ENCODE measurements around the gene SPOP.
"Not testable (repeated sequence)": the region's sequence is repeated elsewhere in the genome, so short reads cannot be mapped to it uniquely, and the experiment has no call there.

Gene SPOP

GRCh38 chr17:49677134-49677932 is 564 bp downstream of the SPOP start:
- Histone ChIP-seq H3K4me2 (ENCODE audit: insufficient read depth, low read length) (peak overlapping the region; percentile 91), H3K27ac (ENCODE audit: low read length) (peak overlapping the region; percentile 84), H3K4me3 (ENCODE audit: low read depth in 1 of 2, low read length in 2 of 2) (peak overlapping the region; percentile 69 to 81), H3K27me3 (ENCODE audit: insufficient read depth, low read length, poor library complexity) (no peaks in the 10 kb centered on the region), H2AFZ (ENCODE audit: low read depth, low read length) (peak overlapping the region; percentile 69), H3K9ac (ENCODE audit: low read depth, low read length) (peak overlapping the region; percentile 74), H3K4me1 (ENCODE audit: insufficient read depth, low read length) (peaks cover 32% of the 10 kb centered on the region), H3K79me2 (ENCODE audit: insufficient read depth, low read length) (peaks cover 48% of the 10 kb centered on the region), H3K9me3 (ENCODE audit: insufficient read depth, low read length, severe bottlenecking) (no peaks in the 10 kb centered on the region), H4K20me1 (ENCODE audit: insufficient read depth, low read length) (peaks cover 23% of the 10 kb centered on the region), H3K36me3 (ENCODE audit: insufficient read depth, low read length) (peaks cover 9% of the 10 kb centered on the region; the same call in 1 of the 2 replicates)
- peak; percentile 72 for ATAC-seq (ENCODE audit: insufficient read depth, low read depth)
- TF ChIP-seq CTCF (IDR thresholded peaks at IDR 0.05; ENCODE audit: borderline replicate concordance, extremely low read depth, low read length, poor library complexity, severe bottlenecking) (no peak), EZH2 (IDR thresholded peaks at IDR 0.05; ENCODE audit: borderline replicate concordance, low read depth, low read length, severe bottlenecking) (no peak)
- peak; percentile 95 for DNase-seq

- peaks cover 26% of the 10 kb centered on the region for H4K20me1 ChIP-seq (ENCODE audit: insufficient read depth, low read length)
- H3K27ac ChIP-seq (ENCODE audit: low read length): peak overlapping the region; percentile 84
- peaks cover 58% of the 10 kb centered on the region for H3K79me2 ChIP-seq (ENCODE audit: insufficient read depth, low read length)
- DNase-seq (peak; percentile 41), ATAC-seq (ENCODE audit: insufficient read depth, low read depth) (peak; percentile 46; the same call in 2 of the 3 replicates)
- H3K9me3 ChIP-seq (ENCODE audit: insufficient read depth, low read length, severe bottlenecking): no peaks in the 10 kb centered on the region
- H3K27me3 ChIP-seq (ENCODE audit: insufficient read depth, low read length, poor library complexity): no peaks in the 10 kb centered on the region
- TF ChIP-seq EZH2 (IDR thresholded peaks at IDR 0.05; ENCODE audit: borderline replicate concordance, low read depth, low read length, severe bottlenecking) (no peak), CTCF (IDR thresholded peaks at IDR 0.05; ENCODE audit: borderline replicate concordance, extremely low read depth, low read length, poor library complexity, severe bottlenecking) (no peak)
- peaks cover 11% of the 10 kb centered on the region; the same call in 1 of the 2 replicates for H3K36me3 ChIP-seq (ENCODE audit: insufficient read depth, low read length)
- peak overlapping the region; percentile 69 to 81 for H3K4me3 ChIP-seq (ENCODE audit: low read depth in 1 of 2, low read length in 2 of 2)
- 0 out of 2 replicates have a peak overlapping the region, but pooled peaks have one; percentile 69 for H2AFZ ChIP-seq (ENCODE audit: low read depth, low read length)
- H3K4me1 ChIP-seq (ENCODE audit: insufficient read depth, low read length): peaks cover 32% of the 10 kb centered on the region
- H3K4me2 ChIP-seq (ENCODE audit: insufficient read depth, low read length): peak overlapping the region; percentile 91
- H3K9ac ChIP-seq (ENCODE audit: low read depth, low read length): peak overlapping the region; percentile 74
These were observed 1.5 kb downstream of the SPOP start for GRCh38 chr17:49676276-49676868.

- ATAC-seq (ENCODE audit: insufficient read depth, low read depth): no peak
- H3K4me2 ChIP-seq (ENCODE audit: insufficient read depth, low read length): peak overlapping the region; percentile 9; the same call in 1 of the 2 replicates
These were observed 3.4 kb downstream of the SPOP start for GRCh38 chr17:49674507-49674906.

GRCh38 chr17:49673679-49674078 is 4.2 kb downstream of the SPOP start:
- not testable (repeated sequence) for H3K27me3 ChIP-seq (ENCODE audit: insufficient read depth, low read length, poor library complexity); H3K4me3 ChIP-seq (ENCODE audit: low read depth in 1 of 2, low read length in 2 of 2); H3K9ac ChIP-seq (ENCODE audit: low read depth, low read length); H3K9me3 ChIP-seq (ENCODE audit: insufficient read depth, low read length, severe bottlenecking); H3K4me2 ChIP-seq (ENCODE audit: insufficient read depth, low read length); DNase-seq; ATAC-seq (ENCODE audit: insufficient read depth, low read depth); H2AFZ ChIP-seq (ENCODE audit: low read depth, low read length); H3K27ac ChIP-seq (ENCODE audit: low read length)
- Histone ChIP-seq H3K4me1 (ENCODE audit: insufficient read depth, low read length) (peaks cover 32% of the 10 kb centered on the region), H3K79me2 (ENCODE audit: insufficient read depth, low read length) (peaks cover 80% of the 10 kb centered on the region), H3K36me3 (ENCODE audit: insufficient read depth, low read length) (peaks cover 11% of the 10 kb centered on the region; the same call in 1 of the 2 replicates), H4K20me1 (ENCODE audit: insufficient read depth, low read length) (peaks cover 32% of the 10 kb centered on the region)

More at GRCh38 chr17:49674507-49674906, 3.4 kb downstream of the SPOP start:
- Histone ChIP-seq H4K20me1 (ENCODE audit: insufficient read depth, low read length) (peaks cover 32% of the 10 kb centered on the region), H3K4me3 (ENCODE audit: low read depth in 1 of 2, low read length in 2 of 2) (no peak overlapping the region), H3K79me2 (ENCODE audit: insufficient read depth, low read length) (peaks cover 76% of the 10 kb centered on the region), H3K36me3 (ENCODE audit: insufficient read depth, low read length) (peaks cover 11% of the 10 kb centered on the region; the same call in 1 of the 2 replicates), H3K9me3 (ENCODE audit: insufficient read depth, low read length, severe bottlenecking) (no peaks in the 10 kb centered on the region), H3K9ac (ENCODE audit: low read depth, low read length) (no peak overlapping the region), H3K4me1 (ENCODE audit: insufficient read depth, low read length) (peaks cover 32% of the 10 kb centered on the region), H3K27me3 (ENCODE audit: insufficient read depth, low read length, poor library complexity) (no peaks in the 10 kb centered on the region), H3K27ac (ENCODE audit: low read length) (no peak overlapping the region), H2AFZ (ENCODE audit: low read depth, low read length) (no peak overlapping the region)
- TF ChIP-seq EZH2 (IDR thresholded peaks at IDR 0.05; ENCODE audit: borderline replicate concordance, low read depth, low read length, severe bottlenecking): no peak
- no peak for TF ChIP-seq CTCF (IDR thresholded peaks at IDR 0.05; ENCODE audit: borderline replicate concordance, extremely low read depth, low read length, poor library complexity, severe bottlenecking)
- no peak for DNase-seq
